Jurkat, Clone E6-1 (cell line): ENCODE results near the gene PDE4DIP.
"Not testable (repeated sequence)": the region's sequence is repeated elsewhere in the genome, so short reads cannot be mapped to it uniquely, and the experiment has no call there.

ENCODE experiments used
- DNase-seq: peaks from one replicate; pipeline ENCODE4 v3.0.0-alpha.2; 2011; ENCODE audit warnings: low read depth, low spot score
- H3K4me3 ChIP-seq: 2 replicates; pipeline ENCODE4 v1.5.1; 2011; ENCODE audit warnings: mild to moderate bottlenecking, low read length, control low read depth, moderate library complexity

PDE4DIP gene

GRCh38 chr1:148862590-148862989, 18.4 kb downstream of the PDE4DIP start:
- not testable (repeated sequence) for DNase-seq, H3K4me3 ChIP-seq

- H3K4me3 ChIP-seq, DNase-seq: not testable (repeated sequence)
These were observed 24.9 kb downstream of the PDE4DIP start for GRCh38 chr1:148868924-148869633.

- DNase-seq, H3K4me3 ChIP-seq: not testable (repeated sequence)
These were observed 25.4 kb downstream of the PDE4DIP start for GRCh38 chr1:148869634-148869961.

DNA sequence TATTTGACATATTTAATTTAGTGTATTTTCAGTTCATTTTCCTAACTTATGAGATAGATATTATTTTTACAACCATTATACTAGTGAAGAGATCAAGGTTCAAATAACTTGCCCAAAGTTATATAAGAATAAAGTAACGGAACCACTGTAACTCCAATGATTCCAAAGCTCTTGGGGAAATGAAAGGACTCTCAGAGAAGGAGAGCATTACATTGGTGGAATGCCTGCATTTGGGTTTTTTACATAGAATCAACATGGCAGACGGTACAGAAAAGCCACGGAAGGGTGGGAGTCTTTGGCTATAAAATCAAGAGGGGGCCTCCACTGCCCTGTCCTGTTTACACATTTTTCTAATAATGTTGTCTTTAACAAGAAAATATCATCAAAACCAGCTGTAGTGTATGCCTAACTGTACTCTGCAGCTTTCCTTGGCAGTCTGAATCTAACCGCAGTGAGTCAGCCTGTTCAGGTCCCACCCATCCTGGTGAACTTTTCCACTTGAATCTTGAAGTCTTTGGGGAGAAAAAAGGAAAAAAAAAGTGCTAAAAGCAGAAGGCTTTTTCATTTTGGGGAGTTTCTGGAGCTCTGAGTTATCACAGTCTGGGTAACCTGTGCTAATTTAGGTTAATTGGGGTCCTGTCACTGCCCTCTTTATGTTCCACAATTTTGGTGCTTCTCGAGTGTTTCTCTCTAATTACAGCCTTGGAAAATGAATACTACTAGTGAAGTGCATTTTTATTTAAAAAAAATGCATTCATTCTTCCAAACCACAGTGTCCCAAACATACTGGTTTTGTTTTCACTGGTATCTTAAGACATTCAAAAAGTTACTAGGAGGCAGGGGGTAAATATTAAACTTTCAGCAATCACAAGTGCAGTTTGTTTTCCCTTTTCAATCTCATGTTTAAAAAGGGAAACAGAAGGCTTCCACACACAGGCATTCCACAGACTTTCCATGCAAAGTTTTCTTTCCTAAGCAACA, 30.5 kb downstream of the PDE4DIP start:
- not testable (repeated sequence) for H3K4me3 ChIP-seq, DNase-seq

GRCh38 chr1:148879812-148880416, 35.7 kb downstream of the PDE4DIP start:
- not testable (repeated sequence) for DNase-seq, H3K4me3 ChIP-seq

- DNase-seq, H3K4me3 ChIP-seq: not testable (repeated sequence)
These were observed 37.0 kb downstream of the PDE4DIP start for GRCh38 chr1:148881261-148881660.

DNA sequence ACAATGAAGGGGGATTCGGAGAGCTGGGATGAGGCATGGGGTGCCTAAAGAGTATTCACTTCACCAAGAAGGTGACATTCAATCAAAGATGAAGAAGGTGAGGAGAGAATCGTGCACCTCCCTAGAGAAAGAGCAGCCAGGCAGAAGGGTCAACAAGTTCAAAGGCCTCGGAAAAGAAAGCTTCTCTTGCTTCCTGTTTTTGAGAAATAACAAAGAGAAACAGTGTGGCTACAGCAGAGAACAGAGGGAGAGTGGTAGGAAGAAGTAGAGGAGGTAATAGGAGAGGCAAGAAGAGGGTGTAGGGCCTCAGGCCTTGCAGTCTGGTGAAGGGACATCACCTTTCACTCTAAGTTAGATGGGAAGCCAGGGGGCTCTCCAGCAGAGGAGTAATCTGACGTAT, 41.0 kb downstream of the PDE4DIP start:
- DNase-seq, H3K4me3 ChIP-seq: not testable (repeated sequence)

- DNase-seq, H3K4me3 ChIP-seq: not testable (repeated sequence)
These were observed 42.1 kb downstream of the PDE4DIP start for GRCh38 chr1:148886293-148886692.

- not testable (repeated sequence) for H3K4me3 ChIP-seq, DNase-seq
These were observed 44.4 kb downstream of the PDE4DIP start for GRCh38 chr1:148888597-148888996.

- not testable (repeated sequence) for DNase-seq, H3K4me3 ChIP-seq
These were observed 45.2 kb downstream of the PDE4DIP start for GRCh38 chr1:148889267-148890074.

DNA sequence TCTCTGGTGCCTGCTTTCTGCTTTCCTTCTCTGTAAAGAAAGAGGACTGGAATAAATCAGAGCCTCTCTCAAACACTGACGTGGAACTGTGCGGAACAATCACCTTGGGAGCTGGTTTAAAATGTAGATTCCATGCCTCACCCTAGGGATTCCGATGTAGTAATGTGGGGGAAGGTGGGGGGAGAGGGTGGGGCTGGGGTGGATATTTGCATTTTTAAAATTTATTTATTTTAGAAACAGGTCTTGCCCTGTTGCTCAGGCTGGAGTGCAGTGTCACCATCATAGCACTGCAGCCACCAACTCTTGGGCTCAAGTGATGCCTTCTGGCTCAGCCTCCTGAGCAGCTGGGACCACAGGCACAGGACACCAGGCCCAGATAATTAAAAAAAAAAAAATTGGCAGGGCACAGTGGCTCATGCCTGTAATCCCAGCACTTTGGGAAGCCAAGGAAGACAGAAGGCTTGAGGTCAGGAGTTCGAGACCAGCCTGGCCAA, 45.9 kb downstream of the PDE4DIP start:
- not testable (repeated sequence) for H3K4me3 ChIP-seq, DNase-seq

GRCh38 chr1:148894360-148895352, 50.4 kb downstream of the PDE4DIP start:
- not testable (repeated sequence) for DNase-seq, H3K4me3 ChIP-seq

DNA sequence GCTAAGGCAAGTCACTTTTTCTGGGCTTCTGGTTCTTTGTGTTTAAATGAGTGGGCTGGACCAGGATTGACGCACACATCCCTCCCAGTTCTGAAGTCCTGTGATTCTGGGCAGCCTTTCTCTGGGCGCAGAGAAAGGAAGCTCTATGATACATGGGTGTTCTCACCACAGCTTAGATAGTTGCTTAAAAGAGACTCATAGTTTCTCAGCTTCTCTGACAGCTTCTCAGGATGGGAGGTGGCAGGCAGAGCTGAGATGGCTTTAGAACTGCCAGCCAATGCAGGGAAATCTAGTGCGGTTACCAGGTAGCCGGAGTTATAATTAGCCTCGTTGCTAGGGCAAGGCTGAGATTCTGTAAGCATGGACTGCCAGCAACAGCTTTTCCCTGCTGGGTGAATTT, 55.8 kb downstream of the PDE4DIP start:
- DNase-seq, H3K4me3 ChIP-seq: not testable (repeated sequence)

DNA sequence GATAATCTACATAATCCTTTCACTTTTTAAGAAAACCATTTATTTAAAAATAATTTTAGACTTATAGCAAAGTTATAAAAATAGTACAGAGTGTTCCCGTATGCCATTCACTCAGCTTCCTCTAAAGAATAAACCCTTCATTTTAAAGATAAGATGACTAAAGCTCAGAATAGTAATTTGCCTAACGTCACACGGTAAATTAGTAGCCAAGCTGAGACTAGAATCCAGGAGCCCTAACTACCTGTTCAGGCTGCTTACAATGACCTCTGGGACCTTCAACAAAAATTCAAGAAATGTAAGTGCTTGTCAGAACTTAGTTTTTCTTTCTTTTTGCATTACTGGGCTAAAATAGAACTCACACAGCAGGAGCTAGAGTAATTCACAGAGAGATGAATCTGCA, 56.5 kb downstream of the PDE4DIP start:
- H3K4me3 ChIP-seq, DNase-seq: not testable (repeated sequence)

DNA sequence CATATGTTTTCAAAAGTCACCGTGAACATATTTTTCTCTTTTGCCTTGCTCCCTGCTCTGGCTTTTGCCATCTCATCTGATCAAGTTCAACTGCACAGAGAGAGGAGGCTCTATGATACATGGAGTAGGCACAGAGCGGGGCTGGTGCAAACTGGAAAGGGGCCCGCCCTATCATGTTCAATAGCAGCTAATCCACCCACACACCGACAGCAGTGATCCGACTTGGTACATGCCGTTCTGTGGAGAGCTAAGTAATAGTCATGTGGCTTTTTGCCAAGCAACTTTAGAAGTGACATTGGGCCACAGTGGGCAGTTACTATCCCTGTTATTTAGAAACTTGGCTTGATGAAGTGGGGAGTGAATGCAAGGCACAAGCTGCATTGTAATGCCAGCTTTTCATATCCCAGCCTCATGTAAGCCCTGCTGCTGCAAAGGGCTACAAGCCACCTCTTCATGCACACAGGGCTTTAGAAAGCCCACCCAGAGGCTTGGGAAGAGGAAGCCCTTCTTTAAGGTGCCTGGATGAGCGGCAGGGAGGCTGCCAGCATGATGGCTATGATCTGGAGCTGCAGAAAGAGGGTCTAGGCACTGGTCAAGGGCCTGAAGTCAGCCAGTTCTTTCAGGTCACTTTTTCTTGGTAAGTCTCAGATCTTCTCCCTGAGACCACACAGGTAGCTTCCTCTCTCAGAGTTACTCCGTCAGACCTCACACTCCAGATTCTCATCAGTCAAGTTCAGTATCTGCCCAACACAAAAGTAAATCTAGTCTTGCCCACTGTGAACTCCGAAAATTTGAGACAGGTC, 57.1 kb downstream of the PDE4DIP start:
- not testable (repeated sequence) for DNase-seq, H3K4me3 ChIP-seq

DNA sequence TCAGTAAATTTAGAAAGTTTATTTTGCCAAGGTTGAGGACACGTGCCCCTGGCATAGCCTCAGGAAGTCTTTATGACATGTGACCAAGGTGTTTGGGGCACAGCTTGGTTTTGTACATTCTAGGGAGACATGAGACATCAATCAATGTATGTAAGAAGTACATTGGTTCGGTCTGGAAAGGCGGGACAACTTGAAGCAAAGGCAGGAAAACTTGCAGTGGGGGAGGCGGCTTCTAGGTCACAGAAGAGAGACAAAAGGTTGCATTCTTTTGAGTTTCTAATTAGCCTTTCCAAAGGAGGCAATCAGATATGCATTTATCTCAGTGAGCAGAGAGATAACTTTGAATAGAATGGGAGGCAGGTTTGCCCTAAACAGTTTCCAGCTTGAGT, 57.7 kb downstream of the PDE4DIP start:
- H3K4me3 ChIP-seq, DNase-seq: not testable (repeated sequence)
